HG03342 (cell line): ENCODE results near the gene PIK3CG.
A peak's percentile ranks its signal among the peaks of the same experiment; 100 is the strongest.
"Not testable (repeated sequence)": the region's sequence is repeated elsewhere in the genome, so short reads cannot be mapped to it uniquely, and the experiment has no call there.

ENCODE experiments used
- ATAC-seq: cut with Tn5 transposase; IDR thresholded peaks from one replicate; pipeline ENCODE4 v1.9.1; 2021; ENCODE audit warnings: mild to moderate bottlenecking, moderate library complexity; ENCODE audit not compliant: unreplicated experiment

PIK3CG gene

DNA sequence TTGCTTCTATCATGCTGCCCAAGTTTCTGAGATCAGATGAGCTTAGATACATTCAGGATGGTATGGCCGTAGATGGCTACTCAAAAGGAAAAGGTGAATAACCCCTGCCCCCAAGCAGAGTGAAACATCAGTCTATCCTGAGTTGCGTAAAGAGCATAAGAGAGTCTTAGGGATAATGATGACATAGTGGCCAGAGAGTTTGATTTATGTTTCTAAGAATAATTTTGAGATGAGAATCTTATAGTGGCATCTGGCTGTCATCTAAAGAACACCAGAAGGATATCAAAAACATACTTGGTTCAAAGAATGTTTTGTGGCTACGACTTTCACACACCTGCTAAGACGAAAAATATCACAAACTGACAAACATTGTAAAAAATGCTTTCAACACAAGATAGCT lies 20.6 kb downstream of the PIK3CG start:
- no peak for ATAC-seq

DNA sequence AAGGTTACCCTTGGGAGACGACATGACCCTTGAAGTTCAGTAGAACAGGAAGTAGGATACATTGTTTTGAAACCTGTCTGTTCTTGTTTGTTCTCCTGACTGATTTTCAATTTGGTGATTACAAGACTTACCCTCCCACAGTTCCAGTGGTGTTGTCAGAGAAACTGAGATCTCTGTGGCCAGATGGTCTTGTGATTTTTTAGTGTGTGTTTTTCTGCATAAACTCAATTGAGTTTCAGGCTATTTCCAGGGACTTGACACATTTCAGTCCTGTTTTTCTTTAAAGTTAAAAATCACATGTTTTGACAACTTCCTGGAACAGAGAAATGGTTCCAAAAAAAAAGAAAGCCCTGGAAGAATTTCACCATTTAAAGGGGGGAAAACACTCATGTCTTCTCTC lies 22.3 kb downstream of the PIK3CG start:
- peak; percentile 59 for ATAC-seq

DNA sequence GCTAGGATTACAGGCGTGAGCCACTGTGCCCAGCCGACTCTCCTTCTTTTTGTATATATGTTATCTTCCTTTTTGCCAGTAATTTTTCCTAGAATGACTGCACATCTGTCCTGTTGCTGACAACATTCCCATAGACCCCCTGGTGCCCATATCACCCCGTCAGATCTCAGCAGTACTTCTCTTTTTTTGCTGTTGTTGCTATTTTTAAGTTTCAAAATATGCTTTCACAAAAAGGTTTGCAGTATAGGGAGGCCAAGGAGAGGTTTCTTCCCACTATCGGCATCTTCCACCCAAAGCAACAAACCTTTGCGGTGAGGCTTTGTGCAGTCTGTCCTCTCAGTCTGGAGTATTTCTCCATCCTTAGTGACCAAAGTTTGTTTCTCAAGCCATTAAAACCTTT lies 23.1 kb downstream of the PIK3CG start:
- no peak for ATAC-seq

DNA sequence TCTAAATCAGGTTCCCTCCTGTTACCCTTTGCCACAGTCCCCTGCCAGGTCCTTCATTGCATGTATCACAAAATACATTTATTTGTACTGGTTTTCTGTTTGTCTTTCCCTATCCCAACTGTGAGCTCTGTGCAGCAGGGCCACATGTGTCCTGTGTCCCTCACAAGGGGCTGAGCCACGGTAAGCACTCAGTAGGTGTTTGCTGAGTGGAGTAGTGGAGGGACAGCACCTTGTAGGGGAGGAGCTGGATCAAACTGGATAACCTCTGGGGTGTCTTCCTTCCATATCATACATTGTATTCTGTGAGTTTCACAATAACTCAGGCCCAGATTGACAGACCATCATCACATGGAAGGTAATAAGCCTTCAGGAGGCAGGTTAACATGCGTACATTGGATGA lies 25.9 kb downstream of the PIK3CG start:
- no peak for ATAC-seq

DNA sequence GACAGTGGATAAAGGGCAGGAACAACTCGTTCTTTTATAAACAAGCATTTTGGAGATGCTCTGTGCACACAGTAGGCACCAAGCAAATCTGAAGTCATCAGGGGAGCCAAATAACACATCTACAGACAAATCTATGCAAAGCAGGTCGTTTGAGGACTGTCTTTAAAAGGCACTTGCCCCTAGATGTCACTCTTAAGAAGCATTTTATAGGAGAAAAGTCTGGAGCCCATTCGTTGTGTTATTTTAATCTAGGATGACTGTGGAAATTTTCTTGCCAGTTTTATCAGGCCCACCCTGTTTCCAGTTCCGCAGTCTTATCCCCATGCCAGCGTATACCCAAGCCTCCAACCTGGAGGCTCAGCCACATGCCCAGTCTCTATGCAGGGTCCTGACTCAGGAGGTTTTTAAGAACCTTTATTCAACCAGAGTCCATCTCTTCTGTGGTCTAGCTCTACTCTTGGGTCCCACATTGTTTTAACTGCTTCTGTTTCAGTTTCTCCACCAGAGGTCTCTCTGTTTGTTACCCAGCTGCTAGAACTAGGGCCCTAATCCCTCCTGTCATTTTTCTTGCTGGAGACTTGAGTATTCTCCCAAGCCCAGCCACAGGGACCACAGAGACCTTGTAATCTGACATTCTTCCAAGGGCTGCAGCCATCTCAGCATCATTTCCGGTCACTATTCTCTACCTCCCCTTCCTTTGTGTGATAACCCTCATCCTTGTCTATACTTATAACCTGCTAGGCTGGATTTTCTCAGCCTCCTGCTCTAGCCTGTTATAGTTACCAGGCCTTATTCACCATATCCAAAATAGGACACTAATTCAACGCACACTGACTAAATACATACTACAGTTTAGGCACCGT lies 26.7 kb downstream of the PIK3CG start:
- ATAC-seq = no peak

DNA sequence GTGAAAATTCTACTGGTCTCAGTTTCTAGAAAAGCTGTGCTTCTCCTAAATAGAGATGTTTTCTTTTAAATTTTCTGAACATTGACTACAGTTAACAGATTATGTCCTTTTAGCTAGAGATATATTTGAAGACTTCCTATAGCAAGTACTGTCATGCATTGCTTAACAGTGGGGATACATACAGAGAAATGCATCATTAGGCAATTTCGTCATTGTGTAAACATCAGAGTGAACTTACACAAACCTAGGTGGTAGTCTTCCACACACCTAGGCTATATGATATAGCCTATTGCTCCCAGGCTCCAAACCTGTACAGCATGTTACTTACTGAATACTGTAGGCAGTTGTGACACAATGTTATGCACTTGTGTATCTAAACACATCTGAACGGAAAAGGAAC lies 28.5 kb downstream of the PIK3CG start:
- no peak for ATAC-seq

DNA sequence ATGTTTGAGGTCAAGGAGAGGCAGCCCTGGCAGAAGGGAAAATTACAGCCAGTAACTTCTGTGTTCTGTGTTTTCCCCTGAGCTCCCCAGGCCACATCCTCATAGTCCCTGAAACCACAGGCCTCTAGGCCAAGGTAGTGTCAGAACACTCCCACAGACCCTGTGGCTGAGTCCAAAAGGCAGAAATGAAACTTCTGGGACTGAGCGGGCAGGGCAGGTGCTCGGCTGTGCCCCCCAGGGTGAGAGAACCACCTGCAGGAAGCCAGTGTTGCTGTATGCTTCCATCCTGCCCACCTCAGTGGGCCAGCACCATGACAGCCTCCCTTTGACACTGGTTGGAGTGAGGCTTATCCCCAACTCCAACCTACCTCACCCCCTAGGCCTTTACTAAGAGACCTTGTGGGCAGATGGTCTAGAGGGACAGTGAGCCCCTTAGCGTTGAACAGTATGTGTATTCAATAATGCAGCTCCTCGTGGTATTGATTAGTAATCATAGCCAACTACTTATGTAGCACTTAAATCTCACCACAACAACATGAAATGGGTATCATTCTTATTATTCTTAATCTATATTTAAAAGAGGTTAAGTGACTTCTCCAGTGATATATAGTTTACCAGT lies 30.3 kb downstream of the PIK3CG start:
- peak; percentile 95 for ATAC-seq

DNA sequence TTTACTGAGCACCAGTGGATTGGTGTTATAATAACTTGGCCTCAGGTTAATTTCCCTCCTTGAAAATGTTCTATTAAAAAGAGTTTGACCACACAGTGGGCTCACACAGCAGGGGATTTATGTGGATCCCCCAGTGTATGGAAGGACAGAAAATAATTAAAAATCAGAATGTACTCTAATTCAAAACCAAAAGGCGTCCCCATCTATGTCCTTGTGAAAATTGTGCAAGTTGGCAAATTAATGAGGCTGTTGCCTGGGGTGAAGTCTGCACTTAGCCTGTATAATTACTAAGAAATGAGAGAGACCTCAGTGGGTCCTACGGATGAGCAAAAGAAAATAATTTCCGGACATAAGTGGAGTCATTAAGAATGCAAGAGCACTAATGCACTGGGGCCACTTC lies 31.1 kb downstream of the PIK3CG start:
- ATAC-seq = no peak

DNA sequence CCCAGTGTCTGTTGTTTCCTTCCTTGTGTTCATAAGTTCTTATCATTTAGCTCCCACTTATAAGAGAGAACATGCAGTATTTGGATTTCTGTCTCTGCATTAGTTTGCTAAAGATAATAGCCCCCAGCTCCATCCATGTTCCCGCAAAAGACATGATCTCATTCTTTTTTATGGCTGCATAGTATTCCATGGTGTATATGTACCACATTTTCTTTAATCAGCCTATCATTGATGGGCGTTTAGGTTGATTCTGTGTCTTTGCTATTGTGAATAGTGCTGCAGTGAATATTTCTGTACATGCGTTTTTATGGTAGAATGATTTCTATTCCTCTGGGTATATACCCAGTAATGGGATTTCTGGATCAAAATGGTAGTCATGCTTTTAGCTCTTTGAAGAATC lies 32.5 kb downstream of the PIK3CG start:
- not testable (repeated sequence) for ATAC-seq

DNA sequence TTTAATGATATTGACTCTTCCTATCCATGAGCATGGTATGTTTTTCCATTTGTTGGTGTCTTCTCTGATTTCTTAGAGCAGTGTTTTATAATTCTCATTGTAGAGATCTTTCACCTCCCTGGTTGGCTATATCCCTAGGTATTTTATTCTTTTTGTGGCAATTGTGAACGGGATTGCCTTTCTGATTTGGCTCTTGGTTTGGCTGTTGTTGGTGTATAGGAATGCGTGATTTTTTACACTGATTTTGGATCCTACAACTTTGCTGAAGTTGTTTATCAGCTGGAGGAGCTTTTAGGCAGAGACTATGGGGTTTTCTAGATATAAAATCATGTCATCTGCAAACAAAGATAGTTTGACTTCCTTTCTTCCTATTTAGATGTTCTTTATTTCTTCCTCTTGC lies 33.9 kb downstream of the PIK3CG start:
- not testable (repeated sequence) for ATAC-seq

DNA sequence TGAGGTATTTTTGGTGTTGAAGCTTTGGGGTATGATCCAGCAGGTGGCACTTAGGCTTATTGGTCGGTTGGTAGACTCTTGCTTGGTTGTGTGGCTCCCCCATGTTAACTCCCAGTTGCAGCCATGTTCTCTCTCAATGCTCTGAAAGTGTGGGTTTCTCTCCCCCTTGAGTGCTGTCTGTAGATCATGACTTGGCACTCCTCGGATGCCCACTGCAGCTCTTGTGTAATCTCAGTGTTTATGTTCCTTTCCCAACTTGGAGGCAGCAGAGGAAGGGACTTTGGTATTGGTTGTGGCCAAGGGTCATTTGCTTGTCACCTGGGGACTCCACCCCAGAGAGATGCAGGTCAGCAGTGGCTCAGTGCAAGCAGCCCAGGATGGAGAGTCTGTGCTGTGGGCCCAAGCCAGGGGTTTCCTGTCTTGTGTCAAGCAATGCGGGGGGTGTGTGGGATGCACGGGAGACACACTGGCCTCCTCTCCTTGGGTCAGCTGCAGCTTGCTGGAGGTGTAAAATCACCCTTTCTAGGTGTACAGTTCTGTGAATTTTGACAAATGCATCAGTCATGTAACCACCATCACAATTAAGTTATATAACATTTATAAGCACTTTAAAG lies 36.9 kb downstream of the PIK3CG start:
- ATAC-seq = no peak

DNA sequence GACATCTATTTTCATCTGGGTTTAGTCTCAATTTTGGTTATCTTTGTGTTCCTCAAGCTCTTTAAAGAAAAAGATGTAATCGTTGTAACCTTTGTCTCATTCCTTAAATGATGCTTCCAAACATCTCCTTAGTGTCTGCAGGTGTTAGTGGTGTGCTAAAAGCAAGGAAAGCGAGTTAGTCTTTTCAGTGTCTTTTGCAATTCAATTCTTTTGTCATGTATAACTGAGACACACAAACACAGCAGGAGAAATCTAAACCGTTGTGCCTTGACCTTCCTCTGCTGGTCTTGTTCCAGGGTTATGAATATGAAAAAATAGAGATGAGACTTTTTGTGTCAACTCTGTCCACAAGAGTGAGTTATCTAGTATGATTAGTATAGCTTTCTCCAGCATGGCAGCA lies 40.7 kb downstream of the PIK3CG start:
- ATAC-seq = no peak

DNA sequence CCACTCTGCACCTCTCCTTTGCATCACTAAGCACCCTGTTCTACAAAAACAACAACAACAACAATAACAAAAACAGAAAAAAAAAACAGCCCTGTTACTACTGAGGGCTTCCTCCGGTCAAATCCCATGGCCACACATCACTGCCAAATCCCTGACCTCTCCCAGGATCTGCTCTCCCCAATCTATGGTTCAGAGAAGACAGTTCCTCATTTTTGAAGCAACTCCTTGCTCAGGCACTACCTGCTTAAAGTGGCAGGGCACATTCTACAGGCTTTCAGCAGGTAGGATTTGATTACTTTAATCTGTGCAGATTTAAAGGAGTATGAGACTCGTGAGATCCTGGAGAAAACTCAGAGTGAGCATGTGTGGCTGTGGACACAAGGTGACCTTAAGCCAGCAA lies 46.9 kb downstream of the PIK3CG start:
- ATAC-seq = no peak

DNA sequence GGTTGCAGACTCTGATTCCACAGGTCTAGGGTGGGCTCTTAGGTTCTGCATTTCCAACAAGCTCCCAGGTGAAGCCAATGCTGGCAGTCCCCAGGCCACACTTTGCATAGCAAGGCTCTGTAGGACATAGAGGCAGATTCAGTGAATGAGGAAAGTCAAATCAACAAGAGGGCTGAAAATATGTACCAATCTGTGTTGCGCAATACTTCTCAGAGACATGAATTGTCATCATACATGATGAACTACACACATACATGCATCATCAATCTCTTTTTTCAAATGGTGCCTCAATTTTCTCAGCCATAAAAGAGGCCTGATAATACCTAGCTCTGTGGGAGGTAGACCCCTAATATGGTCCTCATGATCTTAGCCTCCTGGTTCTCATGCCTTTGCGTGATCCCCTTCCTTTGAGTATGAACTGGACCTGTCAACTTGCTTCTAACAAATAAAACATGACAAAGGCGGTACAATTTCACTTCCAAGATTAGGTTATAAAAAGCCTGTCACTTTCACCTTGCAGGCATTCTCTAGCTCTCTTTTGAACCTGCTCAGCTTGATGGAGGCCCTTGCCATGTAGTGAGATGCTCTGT lies 49.0 kb downstream of the PIK3CG start:
- no peak for ATAC-seq

DNA sequence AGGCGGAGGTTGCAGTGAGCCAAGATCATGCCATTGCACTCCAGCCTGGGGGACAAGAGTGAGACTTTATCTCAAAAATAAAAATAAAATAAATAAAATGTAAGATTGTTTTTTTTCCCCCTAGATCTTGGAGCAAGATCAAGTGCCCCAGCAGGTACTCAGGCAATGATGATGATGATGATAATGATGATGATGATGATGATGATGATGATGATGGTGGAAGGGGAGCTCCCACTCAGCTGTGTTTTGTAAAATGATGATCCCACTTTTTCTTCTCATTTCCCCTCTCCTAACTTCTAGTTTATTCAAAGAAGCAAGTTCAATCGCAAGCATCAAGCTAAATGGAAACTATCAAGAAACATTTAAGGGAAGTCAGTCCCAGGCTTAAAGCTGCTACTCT lies 50.3 kb downstream of the PIK3CG start:
- ATAC-seq = no peak

DNA sequence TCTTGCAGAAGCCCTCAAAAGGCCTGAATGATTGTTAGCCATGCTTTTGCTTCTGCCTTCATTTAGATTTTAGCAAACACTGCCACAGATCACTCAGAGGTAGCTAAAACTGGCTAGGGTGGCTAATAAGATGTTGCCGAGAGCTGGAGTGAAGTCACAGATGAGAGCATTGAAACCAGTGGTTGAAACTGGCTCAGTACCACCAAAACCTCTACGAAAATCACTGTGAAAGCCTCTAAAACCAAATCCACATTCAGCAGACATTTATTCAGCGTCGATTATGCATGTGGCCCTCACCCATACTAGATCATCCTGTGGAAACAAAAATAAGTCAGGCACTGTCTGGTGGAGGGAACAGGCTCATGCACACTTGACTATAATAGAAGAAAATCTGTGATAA lies 50.8 kb downstream of the PIK3CG start:
- ATAC-seq = peak; percentile 89

DNA sequence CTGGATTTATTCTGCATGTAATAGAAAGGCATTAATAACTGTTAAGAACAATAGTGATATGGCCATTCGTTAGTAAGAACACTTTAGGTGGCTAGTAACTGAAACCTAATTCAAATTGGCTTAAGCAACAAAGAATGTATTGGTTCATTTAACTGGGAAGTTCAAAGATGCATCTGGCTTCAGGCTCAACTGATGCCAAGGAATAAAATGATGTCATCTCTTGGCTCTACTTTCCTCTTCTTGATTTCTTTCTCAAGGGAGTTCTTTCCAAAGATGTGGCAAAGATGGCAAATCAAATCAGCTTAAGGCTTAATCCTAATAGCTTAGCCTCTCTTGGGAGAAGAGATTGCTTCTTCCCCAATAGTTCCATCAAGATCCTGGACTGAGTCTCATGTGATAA lies 51.6 kb downstream of the PIK3CG start:
- ATAC-seq = no peak

DNA sequence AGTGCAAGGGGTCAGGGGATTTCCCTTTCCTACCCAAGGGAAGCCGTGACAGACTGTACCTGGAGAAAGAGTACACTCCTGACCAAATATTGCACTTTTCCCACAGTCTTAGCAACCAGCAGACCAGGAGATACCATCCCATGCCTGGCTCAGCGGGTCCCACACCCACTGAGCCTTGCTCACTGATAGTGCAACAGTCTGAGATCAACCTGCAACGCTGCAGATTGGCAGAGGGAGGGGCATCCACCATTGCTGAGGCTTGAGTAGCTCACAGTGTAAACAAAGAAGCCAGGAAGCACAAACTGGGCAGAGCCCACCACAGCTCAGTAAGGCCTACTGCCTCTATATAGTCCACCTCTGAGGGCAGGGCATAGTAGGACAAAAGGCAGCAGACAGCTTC lies 53.9 kb downstream of the PIK3CG start:
- ATAC-seq = no peak

DNA sequence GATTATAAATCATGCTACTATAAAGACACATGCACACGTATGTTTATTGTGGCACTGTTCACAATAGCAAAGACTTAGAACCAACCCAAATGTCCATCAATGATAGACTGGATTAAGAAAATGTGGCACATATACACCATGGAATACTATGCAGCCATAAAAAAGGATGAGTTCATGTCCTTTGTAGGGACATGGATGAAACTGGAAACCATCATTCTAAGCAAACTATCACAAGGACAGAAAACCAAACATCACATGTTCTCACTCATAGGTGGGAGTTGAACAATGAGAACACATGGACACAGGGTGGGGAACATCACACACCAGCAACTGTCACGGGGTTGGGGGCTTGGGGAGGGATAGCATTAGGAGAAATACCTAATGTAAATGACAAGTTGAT lies 59.4 kb downstream of the PIK3CG start:
- ATAC-seq = not testable (repeated sequence)

DNA sequence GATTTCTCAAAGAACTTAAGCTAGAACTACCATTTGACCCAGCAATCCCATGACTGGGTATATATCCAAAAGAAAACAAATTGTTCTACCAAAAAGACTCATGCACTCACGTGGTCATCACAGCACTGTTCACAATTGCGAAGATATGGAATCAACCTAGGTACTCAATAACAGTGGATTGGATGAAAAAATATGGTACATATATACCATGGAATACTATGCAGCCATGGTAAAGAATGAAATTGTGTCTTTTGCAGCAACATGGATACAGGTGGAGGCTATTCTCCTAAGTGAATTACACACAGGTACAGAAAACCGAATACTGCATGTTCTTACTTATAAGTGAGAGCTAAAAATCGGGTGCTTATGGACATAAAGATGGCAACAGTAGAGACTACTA lies 61.8 kb downstream of the PIK3CG start:
- no peak for ATAC-seq

DNA sequence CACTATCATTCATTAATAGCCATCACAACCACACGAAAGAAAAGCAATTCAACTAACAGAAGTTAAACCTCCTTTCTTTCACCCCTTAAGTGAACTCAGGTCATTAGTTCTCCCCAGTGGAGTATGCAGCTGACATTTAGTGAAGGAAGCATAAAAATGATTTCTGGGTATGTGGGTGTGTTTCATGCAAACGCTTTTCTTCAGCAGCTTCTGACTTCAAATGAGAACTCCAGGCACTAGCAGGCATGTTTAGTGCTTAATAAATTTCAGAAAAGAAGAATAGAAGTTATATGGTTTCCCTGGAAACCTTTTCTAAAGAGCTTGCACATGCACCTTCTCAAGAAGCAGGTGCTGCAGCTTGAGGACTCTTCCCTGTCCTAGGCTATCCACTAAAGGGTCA lies 62.5 kb downstream of the PIK3CG start:
- no peak for ATAC-seq

DNA sequence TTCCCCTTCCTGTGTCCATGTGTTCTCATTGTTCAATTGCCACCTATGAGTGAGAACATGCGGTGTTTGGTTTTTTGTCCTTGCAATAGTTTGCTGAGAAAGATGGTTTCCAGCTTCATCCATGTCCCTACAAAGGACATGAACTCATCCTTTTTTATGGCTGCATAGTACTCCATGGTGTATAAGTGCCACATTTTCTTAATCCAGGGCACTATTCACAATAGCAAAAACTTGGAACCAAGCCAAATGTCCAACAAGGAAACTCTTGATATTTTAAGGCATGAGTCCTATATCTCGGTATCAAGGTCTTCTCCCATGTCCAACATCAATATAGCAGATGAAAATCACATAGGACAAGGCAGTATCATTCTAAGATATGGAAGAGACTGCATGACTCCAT lies 64.5 kb downstream of the PIK3CG start:
- not testable (repeated sequence) for ATAC-seq
